ENCODE measurements around the gene ADGRE3. TPM values are rescaled to one million over a fixed set of nuclear protein-coding genes. Genes with fewer than 3 reads are reported as not detected.

ADGRE3 gene
- total and polyA plus RNA-seq, 4 donors, result 0.15 to 0.67 (median 0.22) TPM

GRCh38 chr19:14718522-14719116, 44.0 kb upstream of the ADGRE3 start:
- peak overlapping the region in 2 of 3 donors; percentile 62 to 87 for H3K4me3 ChIP-seq (ENCODE audit: low read depth in 1 of 3, low read length in 3 of 3)
- TF ChIP-seq TAF1 (conservative IDR thresholded peaks at IDR 0.05), result no peak
- no peak for TF ChIP-seq EGR1 (IDR thresholded peaks at IDR 0.05; ENCODE audit: low read depth in 2 of 2)
- no peak for TF ChIP-seq ZBTB33 (IDR thresholded peaks at IDR 0.05)
- no peak for TF ChIP-seq RAD21 (IDR thresholded peaks at IDR 0.05)
- TF ChIP-seq RXRA (IDR thresholded peaks at IDR 0.05), result no peak
- H3K27me3 ChIP-seq (ENCODE audit: control insufficient read depth in 4 of 4, insufficient read depth in 4 of 4, low read length in 3 of 4), result no peaks in the 10 kb centered on the region
- DNase-seq (ENCODE audit: low spot score), result no peak
- H3K27ac ChIP-seq (ENCODE audit: low read depth in 1 of 2, low read length in 2 of 2), result no peak overlapping the region
- peaks cover 47 to 84% (median 76%) of the 10 kb centered on the region in 4 donors for H3K9me3 ChIP-seq (ENCODE audit: control insufficient read depth in 4 of 4, low read length in 3 of 4)
- peaks cover 20 to 69% (median 64%) of the 10 kb centered on the region in 4 donors for H3K36me3 ChIP-seq (ENCODE audit: control insufficient read depth in 4 of 4, insufficient read depth in 3 of 4, low read depth in 1 of 4, low read length in 3 of 4)
- WGBS, result 96% methylated on average over 18 of the region's 18 CpGs
- H3K4me1 ChIP-seq (ENCODE audit: control insufficient read depth in 4 of 4, insufficient read depth in 4 of 4, low read length in 3 of 4), result no peaks in the 10 kb centered on the region
- H3K9ac ChIP-seq (ENCODE audit: low read depth in 1 of 2, low read length in 2 of 2), result no peak overlapping the region

- 96% methylated on average over 4 of the region's 4 CpGs for WGBS
Measured at GRCh38 chr19:14715841-14716240, 41.2 kb upstream of the ADGRE3 start.

More at GRCh38 chr19:14715841-14716240, 41.2 kb upstream of the ADGRE3 start:
- Histone ChIP-seq H3K4me3 (ENCODE audit: low read depth in 1 of 3, low read length in 3 of 3) (peak overlapping the region in 2 of 3 donors; percentile 57 to 59), H3K9ac (ENCODE audit: low read depth in 1 of 2, low read length in 2 of 2) (no peak overlapping the region), H3K9me3 (ENCODE audit: control insufficient read depth in 4 of 4, low read length in 3 of 4) (peaks cover 49 to 81% (median 70%) of the 10 kb centered on the region in 4 donors), H3K4me1 (ENCODE audit: control insufficient read depth in 4 of 4, insufficient read depth in 4 of 4, low read length in 3 of 4) (no peaks in the 10 kb centered on the region), H3K27me3 (ENCODE audit: control insufficient read depth in 4 of 4, insufficient read depth in 4 of 4, low read length in 3 of 4) (no peaks in the 10 kb centered on the region), H3K27ac (ENCODE audit: low read depth in 1 of 2, low read length in 2 of 2) (no peak overlapping the region), H3K36me3 (ENCODE audit: control insufficient read depth in 4 of 4, insufficient read depth in 3 of 4, low read depth in 1 of 4, low read length in 3 of 4) (peaks cover 20 to 71% (median 68%) of the 10 kb centered on the region in 4 donors)
- TF ChIP-seq YY1 (IDR thresholded peaks at IDR 0.05) (no peak), MAX (IDR thresholded peaks at IDR 0.05) (no peak), SP1 (IDR thresholded peaks at IDR 0.05) (no peak), CTCF (IDR thresholded peaks at IDR 0.05; ENCODE audit: low read depth, low read length, missing input control) (no peak), EGR1 (IDR thresholded peaks at IDR 0.05; ENCODE audit: low read depth in 2 of 2) (no peak), ATF3 (IDR thresholded peaks at IDR 0.05) (no peak), REST (IDR thresholded peaks at IDR 0.05) (no peak), HNF4A (conservative IDR thresholded peaks at IDR 0.05) (no peak), FOXA1 (IDR thresholded peaks at IDR 0.05) (no peak), GABPA (IDR thresholded peaks at IDR 0.05 in 1 of 2, conservative IDR thresholded peaks at IDR 0.05 in 1 of 2) (no peak), NR2F2 (IDR thresholded peaks at IDR 0.05) (no peak), JUND (IDR thresholded peaks at IDR 0.05) (no peak)
- no peak for DNase-seq (ENCODE audit: low spot score)

Measured in liver (tissue), 9 donors.